Prostate gland (tissue), 2 donors: ENCODE results near the gene MEFV.

Source experiments
- CTCF ChIP-seq, 4 experiments: fragments of 200-600 bp in 2 of 4; fragments of 450-650 bp in 2 of 4; sonication (generic) in 2 of 4; IDR thresholded peaks; 1 replicate in 3 of 4; 2 replicates in 1 of 4; pipeline ENCODE4 v1.5.1; 2016 to 2019; ENCODE audit warnings: antibody characterized with exemption in 4 of 4, mild to moderate bottlenecking in 2 of 4, moderate library complexity in 2 of 4
- POLR2AphosphoS5 ChIP-seq: sonication (generic); formaldehyde crosslinking; IDR thresholded peaks from one replicate; pipeline ENCODE4 v1.6.1; 2017; ENCODE audit warnings: antibody characterized with exemption

GRCh38 chr16:3242709-3243108 lies 13.7 kb downstream of the MEFV start:
- TF ChIP-seq CTCF (IDR thresholded peaks at IDR 0.05): no peak
- no peak for TF ChIP-seq POLR2AphosphoS5
